Karpas-422 (cell line): ENCODE data around the gene RANBP3. TPM values are rescaled to one million over a fixed set of nuclear protein-coding genes. Genes with fewer than 3 reads are reported as not detected.
"Not testable (repeated sequence)": the region's sequence is repeated elsewhere in the genome, so short reads cannot be mapped to it uniquely, and the experiment has no call there.

Source experiments
- DNase-seq: peaks from one replicate; pipeline ENCODE4 v3.0.0-alpha.2; 2015
- H2AFZ ChIP-seq: fragments of 200-600 bp; sonication (generic); 2 replicates; pipeline ENCODE4 v1.6.1; 2014; ENCODE audit warnings: antibody characterized with exemption, low read length, mixed read lengths
- H3K27ac ChIP-seq: fragments of 200-600 bp; sonication (generic); 2 replicates; pipeline ENCODE4 v1.5.1; 2014; ENCODE audit warnings: mild to moderate bottlenecking, low read length, moderate library complexity
- H3K27me3 ChIP-seq: fragments of 200-600 bp; sonication (generic); 2 replicates; pipeline ENCODE4 v1.6.1; 2014; ENCODE audit warnings: low read length, mixed read lengths
- H3K36me3 ChIP-seq: fragments of 200-600 bp; sonication (generic); 2 replicates; pipeline ENCODE4 v1.6.1; 2014; ENCODE audit warnings: low read length, mixed read lengths; ENCODE audit not compliant: insufficient read depth
- H3K4me1 ChIP-seq: fragments of 200-600 bp; sonication (generic); 2 replicates; pipeline ENCODE4 v1.6.1; 2014; ENCODE audit warnings: mild to moderate bottlenecking, low read length, mixed read lengths
- H3K4me2 ChIP-seq: fragments of 200-600 bp; sonication (generic); 2 replicates; pipeline ENCODE4 v1.6.1; 2014; ENCODE audit warnings: low read length, low read depth, mild to moderate bottlenecking; ENCODE audit not compliant: poor library complexity, severe bottlenecking
- H3K4me3 ChIP-seq: fragments of 200-600 bp; sonication (generic); 2 replicates; pipeline ENCODE4 v1.5.1; 2014; ENCODE audit warnings: mild to moderate bottlenecking, antibody characterized with exemption, low read length, mixed read lengths
- H3K79me2 ChIP-seq: fragments of 200-600 bp; sonication (generic); 2 replicates; pipeline ENCODE4 v1.6.1; 2014; ENCODE audit warnings: mild to moderate bottlenecking, low read length, mixed read lengths
- H3K9ac ChIP-seq: fragments of 200-600 bp; sonication (generic); 2 replicates; pipeline ENCODE4 v1.6.0; 2014; ENCODE audit warnings: low read length
- H3K9me2 ChIP-seq: fragments of 200-600 bp; sonication (generic), shearing (Covaris generic); replicated peaks from 2 replicates; pipeline ENCODE4 v1.6.0; 2014; ENCODE audit warnings: mild to moderate bottlenecking, low read length, moderate library complexity; ENCODE audit not compliant: insufficient read depth
- H3K9me3 ChIP-seq: fragments of 300-700, 200-600 bp; sonication (generic); 2 replicates; pipeline ENCODE4 v1.6.1; 2014; ENCODE audit warnings: low read length, mixed read lengths
- H4K20me1 ChIP-seq: fragments of 200-600 bp; sonication (generic); 2 replicates; pipeline ENCODE4 v1.6.1; 2014; ENCODE audit warnings: mild to moderate bottlenecking, antibody characterized with exemption, low read length, low read depth; ENCODE audit not compliant: insufficient read depth
- total RNA-seq: library from RNA; depleted of rRNA; stranded (reverse); fragments of >200 nt; shearing (Covaris generic); gene quantifications from 2 replicates; pipeline ENCODE4 v1.2.3, GENCODE V29; 2014; ENCODE audit warnings: low replicate concordance

Gene RANBP3
- total RNA-seq, 1 experiment from 2014 or later = 34.0 TPM

- H3K4me3 ChIP-seq = no peak overlapping the region
- H3K27me3 ChIP-seq = no peaks in the 10 kb centered on the region
- H4K20me1 ChIP-seq = no peaks in the 10 kb centered on the region
- H3K4me2 ChIP-seq = no peak overlapping the region
- no peak overlapping the region for H2AFZ ChIP-seq
- H3K9ac ChIP-seq = no peak overlapping the region
- H3K36me3 ChIP-seq = no peaks in the 10 kb centered on the region
- H3K4me1 ChIP-seq = no peaks in the 10 kb centered on the region
- no peaks in the 10 kb centered on the region for H3K79me2 ChIP-seq
- DNase-seq = peak; percentile 21
- H3K27ac ChIP-seq = no peak overlapping the region
- no peaks in the 10 kb centered on the region for H3K9me3 ChIP-seq
- no peaks in the 10 kb centered on the region for H3K9me2 ChIP-seq
These were observed 96.2 kb downstream of the RANBP3 start for GRCh38 chr19:5881543-5882299.

- peak; percentile 27 for DNase-seq
- Histone ChIP-seq H3K36me3 (no peaks in the 10 kb centered on the region), H3K9me3 (no peaks in the 10 kb centered on the region), H3K4me1 (no peaks in the 10 kb centered on the region), H3K4me3 (no peak overlapping the region), H3K9me2 (no peaks in the 10 kb centered on the region), H3K27me3 (no peaks in the 10 kb centered on the region), H2AFZ (no peak overlapping the region), H3K9ac (no peak overlapping the region), H4K20me1 (no peaks in the 10 kb centered on the region), H3K4me2 (no peak overlapping the region), H3K79me2 (no peaks in the 10 kb centered on the region), H3K27ac (no peak overlapping the region)
These were observed 97.3 kb downstream of the RANBP3 start for GRCh38 chr19:5880604-5881078.

- H3K36me3 ChIP-seq = no peaks in the 10 kb centered on the region
- H3K4me2 ChIP-seq = no peak overlapping the region
- H3K4me1 ChIP-seq = no peaks in the 10 kb centered on the region
- DNase-seq = no peak
- H4K20me1 ChIP-seq = no peaks in the 10 kb centered on the region
- no peak overlapping the region for H3K4me3 ChIP-seq
- no peak overlapping the region for H2AFZ ChIP-seq
- no peaks in the 10 kb centered on the region for H3K9me2 ChIP-seq
- no peaks in the 10 kb centered on the region for H3K79me2 ChIP-seq
- H3K9ac ChIP-seq = no peak overlapping the region
- no peaks in the 10 kb centered on the region for H3K27me3 ChIP-seq
- H3K27ac ChIP-seq = no peak overlapping the region
- no peaks in the 10 kb centered on the region for H3K9me3 ChIP-seq
These were observed 97.7 kb downstream of the RANBP3 start for GRCh38 chr19:5880196-5880595.

GRCh38 chr19:5877882-5878281, 100.1 kb downstream of the RANBP3 start:
- no peaks in the 10 kb centered on the region for H4K20me1 ChIP-seq
- no peak overlapping the region for H3K4me3 ChIP-seq
- no peak overlapping the region for H3K4me2 ChIP-seq
- no peak overlapping the region for H2AFZ ChIP-seq
- no peak for DNase-seq
- H3K4me1 ChIP-seq = no peaks in the 10 kb centered on the region
- H3K9me3 ChIP-seq = no peaks in the 10 kb centered on the region
- no peaks in the 10 kb centered on the region for H3K9me2 ChIP-seq
- H3K9ac ChIP-seq = no peak overlapping the region
- no peaks in the 10 kb centered on the region for H3K79me2 ChIP-seq
- H3K27me3 ChIP-seq = no peaks in the 10 kb centered on the region
- H3K27ac ChIP-seq = no peak overlapping the region
- no peaks in the 10 kb centered on the region for H3K36me3 ChIP-seq

GRCh38 chr19:5877427-5877826, 100.5 kb downstream of the RANBP3 start:
- peak; percentile 32 for DNase-seq
- Histone ChIP-seq H3K27me3 (no peaks in the 10 kb centered on the region), H3K9me3 (no peaks in the 10 kb centered on the region), H3K4me2 (no peak overlapping the region), H3K9me2 (no peaks in the 10 kb centered on the region), H4K20me1 (no peaks in the 10 kb centered on the region), H3K4me3 (no peak overlapping the region), H3K36me3 (no peaks in the 10 kb centered on the region), H3K9ac (no peak overlapping the region), H2AFZ (no peak overlapping the region), H3K27ac (no peak overlapping the region), H3K4me1 (no peaks in the 10 kb centered on the region), H3K79me2 (no peaks in the 10 kb centered on the region)

- not testable (repeated sequence) for H2AFZ ChIP-seq, H3K27me3 ChIP-seq, H3K27ac ChIP-seq, H3K9me3 ChIP-seq, H3K4me2 ChIP-seq, H3K4me3 ChIP-seq, H3K9me2 ChIP-seq, H3K4me1 ChIP-seq, H3K36me3 ChIP-seq, H4K20me1 ChIP-seq, H3K79me2 ChIP-seq, DNase-seq, H3K9ac ChIP-seq
These were observed 103.4 kb downstream of the RANBP3 start for GRCh38 chr19:5874496-5874895.

GRCh38 chr19:5873617-5874199, 104.2 kb downstream of the RANBP3 start:
- Histone ChIP-seq H3K9me3 (no peaks in the 10 kb centered on the region), H3K9ac (no peak overlapping the region), H3K27ac (no peak overlapping the region), H3K79me2 (no peaks in the 10 kb centered on the region), H3K4me1 (no peaks in the 10 kb centered on the region), H3K9me2 (no peaks in the 10 kb centered on the region), H4K20me1 (no peaks in the 10 kb centered on the region), H3K27me3 (no peaks in the 10 kb centered on the region), H3K4me2 (no peak overlapping the region), H2AFZ (no peak overlapping the region), H3K36me3 (no peaks in the 10 kb centered on the region), H3K4me3 (no peak overlapping the region)
- DNase-seq = peak; percentile 2

GRCh38 chr19:5870986-5871394, 107.0 kb downstream of the RANBP3 start:
- H3K4me1 ChIP-seq = no peaks in the 10 kb centered on the region
- no peak overlapping the region for H3K27ac ChIP-seq
- H3K9ac ChIP-seq = no peak overlapping the region
- no peak overlapping the region for H3K4me2 ChIP-seq
- no peaks in the 10 kb centered on the region for H3K9me2 ChIP-seq
- no peaks in the 10 kb centered on the region for H4K20me1 ChIP-seq
- H3K79me2 ChIP-seq = no peaks in the 10 kb centered on the region
- H3K36me3 ChIP-seq = no peaks in the 10 kb centered on the region
- H2AFZ ChIP-seq = no peak overlapping the region
- no peak for DNase-seq
- no peaks in the 10 kb centered on the region for H3K27me3 ChIP-seq
- no peak overlapping the region for H3K4me3 ChIP-seq
- H3K9me3 ChIP-seq = no peaks in the 10 kb centered on the region
